ENCODE results near the gene CREG1.

CREG1 gene

GRCh38 chr1:167496797-167497619 is 56.6 kb downstream of the CREG1 start:
- Histone ChIP-seq H3K4me1 (ENCODE audit: control insufficient read depth, insufficient read depth, low read length) (peaks cover 7% of the 10 kb centered on the region), H3K9me3 (ENCODE audit: control insufficient read depth, low read length) (no peaks in the 10 kb centered on the region), H3K27me3 (ENCODE audit: control insufficient read depth, insufficient read depth, low read length) (peaks cover 12% of the 10 kb centered on the region), H3K9ac (ENCODE audit: low read length) (no peak overlapping the region), H3K4me3 (ENCODE audit: low read length) (no peak overlapping the region), H3K36me3 (ENCODE audit: control insufficient read depth, insufficient read depth, low read length) (no peaks in the 10 kb centered on the region)

- H3K4me3 ChIP-seq (ENCODE audit: low read length), result no peak overlapping the region
- no peaks in the 10 kb centered on the region for H3K9me3 ChIP-seq (ENCODE audit: control insufficient read depth, low read length)
- no peaks in the 10 kb centered on the region for H3K36me3 ChIP-seq (ENCODE audit: control insufficient read depth, insufficient read depth, low read length)
- H3K9ac ChIP-seq (ENCODE audit: low read length), result no peak overlapping the region
- peaks cover 12% of the 10 kb centered on the region for H3K27me3 ChIP-seq (ENCODE audit: control insufficient read depth, insufficient read depth, low read length)
- no peaks in the 10 kb centered on the region for H3K4me1 ChIP-seq (ENCODE audit: control insufficient read depth, insufficient read depth, low read length)
These were observed 60.2 kb downstream of the CREG1 start for GRCh38 chr1:167493372-167493771.

GRCh38 chr1:167492481-167492910 is 61.1 kb downstream of the CREG1 start:
- Histone ChIP-seq H3K4me3 (ENCODE audit: low read length) (no peak overlapping the region), H3K36me3 (ENCODE audit: control insufficient read depth, insufficient read depth, low read length) (no peaks in the 10 kb centered on the region), H3K27me3 (ENCODE audit: control insufficient read depth, insufficient read depth, low read length) (peaks cover 12% of the 10 kb centered on the region), H3K9ac (ENCODE audit: low read length) (no peak overlapping the region), H3K9me3 (ENCODE audit: control insufficient read depth, low read length) (no peaks in the 10 kb centered on the region), H3K4me1 (ENCODE audit: control insufficient read depth, insufficient read depth, low read length) (no peaks in the 10 kb centered on the region)

GRCh38 chr1:167491586-167492461 is 61.7 kb downstream of the CREG1 start:
- no peak overlapping the region for H3K4me3 ChIP-seq (ENCODE audit: low read length)
- no peak overlapping the region for H3K9ac ChIP-seq (ENCODE audit: low read length)
- H3K9me3 ChIP-seq (ENCODE audit: control insufficient read depth, low read length), result no peaks in the 10 kb centered on the region
- peaks cover 12% of the 10 kb centered on the region for H3K27me3 ChIP-seq (ENCODE audit: control insufficient read depth, insufficient read depth, low read length)
- no peaks in the 10 kb centered on the region for H3K36me3 ChIP-seq (ENCODE audit: control insufficient read depth, insufficient read depth, low read length)
- no peaks in the 10 kb centered on the region for H3K4me1 ChIP-seq (ENCODE audit: control insufficient read depth, insufficient read depth, low read length)
